Neural cell (in vitro differentiated cells): Measurements from ENCODE around the gene NXNL1.

Experiments used
- CTCF ChIP-seq: fragments of 450-650 bp; IDR thresholded peaks from 2 replicates; pipeline ENCODE4 v1.5.1; 2014; ENCODE audit warnings: antibody characterized with exemption, mild to moderate bottlenecking, moderate library complexity; ENCODE audit not compliant: poor library complexity, severe bottlenecking
- POLR2AphosphoS5 ChIP-seq: IDR thresholded peaks from 2 replicates; pipeline ENCODE4 v1.6.1; 2012
- REST ChIP-seq: IDR thresholded peaks from 2 replicates; pipeline ENCODE4 v1.6.1; 2012; ENCODE audit warnings: borderline replicate concordance

- no peak for TF ChIP-seq CTCF
- no peak for TF ChIP-seq REST
- no peak for TF ChIP-seq POLR2AphosphoS5
Measured at GRCh38 chr19:17484520-17485185, 23.9 kb upstream of the NXNL1 start.
